IMR-90 (cell line): ENCODE data around the gene KRT78. TPM values are rescaled to one million over a fixed set of nuclear protein-coding genes. Genes with fewer than 3 reads are reported as not detected.

ENCODE experiments used
- ATAC-seq: fragments of 200-7000 bp; cut with Tn5 transposase; 2 replicates; pipeline ENCODE4 v1.9.1; 2020; ENCODE audit warnings: low read depth, mild to moderate bottlenecking, moderate library complexity
- BruUV-seq: library from RNA; stranded (reverse); fragments of 400-500 nt; replicated peaks from 2 replicates; lab custom pipeline; 2021; lab: Mats Ljungman, UMichigan
- CTCF ChIA-PET: fragments of 300-600 bp; formaldehyde crosslinking; extraction: SDS; loops from one replicate; lab custom pipeline; 2021; ENCODE audit warnings: antibody characterized with exemption; lab: Yijun Ruan, JAX
- POLR2A ChIA-PET: fragments of 300-600 bp; sonication (Branson Sonifier 250); formaldehyde crosslinking; loops from one replicate; lab custom pipeline; 2022; ENCODE audit warnings: antibody characterized with exemption; ENCODE audit not compliant: unreplicated experiment; lab: Charles Lee
- DNase-seq: peaks from one replicate; pipeline ENCODE4 v3.0.0; 2013
- H2AFZ ChIP-seq: replicated peaks from 2 replicates; pipeline ENCODE3; 2013; ENCODE audit warnings: low read length, mild to moderate bottlenecking; ENCODE audit not compliant: poor library complexity
- H2AK5ac ChIP-seq: 2 replicates; pipeline ENCODE4 v1.6.1; 2013; ENCODE audit warnings: low read depth, low read length, inconsistent platforms
- H2AK9ac ChIP-seq: replicated peaks from 2 replicates; pipeline ENCODE3; 2013; ENCODE audit warnings: mild to moderate bottlenecking, low read depth, low read length, moderate library complexity; ENCODE audit not compliant: poor library complexity
- H2BK120ac ChIP-seq: 2 replicates; pipeline ENCODE4 v1.6.1; 2013; ENCODE audit warnings: low read depth, low read length, inconsistent platforms
- H2BK15ac ChIP-seq: 3 replicates; pipeline ENCODE4 v1.6.1; 2013; ENCODE audit warnings: low read depth, low read length, inconsistent platforms
- H2BK20ac ChIP-seq: 2 replicates; pipeline ENCODE4 v1.6.1; 2013; ENCODE audit warnings: low read depth, mild to moderate bottlenecking, inconsistent platforms, low read length, moderate library complexity
- H2BK5ac ChIP-seq: 2 replicates; pipeline ENCODE4 v1.6.1; 2013; ENCODE audit warnings: mild to moderate bottlenecking, low read depth, low read length, inconsistent platforms; ENCODE audit not compliant: poor library complexity, severe bottlenecking
- H3K14ac ChIP-seq: replicated peaks from 2 replicates; pipeline ENCODE4 v1.6.1; 2013; ENCODE audit warnings: low read depth, low read length, inconsistent platforms
- H3K18ac ChIP-seq: 2 replicates; pipeline ENCODE4 v1.6.1; 2013; ENCODE audit warnings: low read depth, low read length, control low read depth
- H3K23ac ChIP-seq: 2 replicates; pipeline ENCODE4 v1.6.1; 2013; ENCODE audit warnings: low read depth, low read length, inconsistent platforms
- H3K27ac ChIP-seq: 2 replicates; pipeline ENCODE4 v1.5.1; 2013; ENCODE audit warnings: mild to moderate bottlenecking, control low read depth, low read length; ENCODE audit not compliant: insufficient read depth
- H3K27me3 ChIP-seq: 2 replicates; pipeline ENCODE4 v1.6.1; 2013; ENCODE audit warnings: low read length; ENCODE audit not compliant: control insufficient read depth, insufficient read depth
- H3K36me3 ChIP-seq: 2 replicates; pipeline ENCODE4 v1.6.1; 2013; ENCODE audit warnings: low read length, mixed read lengths; ENCODE audit not compliant: control insufficient read depth, insufficient read depth
- H3K4ac ChIP-seq: 2 replicates; pipeline ENCODE4 v1.6.1; 2013; ENCODE audit warnings: low read depth, low read length, inconsistent platforms
- H3K4me1 ChIP-seq: 2 replicates; pipeline ENCODE4 v1.6.1; 2013; ENCODE audit warnings: low read length, mixed read lengths; ENCODE audit not compliant: control insufficient read depth, insufficient read depth
- H3K4me2 ChIP-seq: 2 replicates; pipeline ENCODE4 v1.6.1; 2013; ENCODE audit warnings: low read depth, mild to moderate bottlenecking, control low read depth, low read length, moderate library complexity
- H3K4me3 ChIP-seq: 2 replicates; pipeline ENCODE4 v1.5.1; 2013; ENCODE audit warnings: low read depth, mild to moderate bottlenecking, control low read depth, low read length, moderate library complexity; ENCODE audit not compliant: insufficient read depth
- H3K56ac ChIP-seq: 2 replicates; pipeline ENCODE4 v1.6.1; 2013; ENCODE audit warnings: low read length, inconsistent platforms; ENCODE audit not compliant: insufficient read depth; ENCODE audit errors: extremely low read depth
- H3K79me1 ChIP-seq, 2 experiments: 2 replicates each; pipeline ENCODE4 v1.6.1; 2013; ENCODE audit warnings: low read length in 2 of 2, inconsistent platforms in 1 of 2, low read depth in 1 of 2
- H3K9ac ChIP-seq: 2 replicates; pipeline ENCODE4 v1.6.1; 2013; ENCODE audit warnings: low read depth, low read length, control low read depth
- H3K9me1 ChIP-seq: 2 replicates; pipeline ENCODE4 v1.6.1; 2013; ENCODE audit warnings: low read length, inconsistent platforms; ENCODE audit not compliant: insufficient read depth
- H3K9me3 ChIP-seq: 2 replicates; pipeline ENCODE4 v1.6.1; 2013; ENCODE audit warnings: low read length; ENCODE audit not compliant: control insufficient read depth, insufficient read depth
- H4K20me1 ChIP-seq: 2 replicates; pipeline ENCODE4 v1.6.1; 2013; ENCODE audit warnings: low read length, inconsistent platforms; ENCODE audit not compliant: insufficient read depth
- H4K5ac ChIP-seq: 2 replicates; pipeline ENCODE4 v1.6.1; 2013; ENCODE audit warnings: mild to moderate bottlenecking, low read depth, low read length, control low read depth
- H4K8ac ChIP-seq, 2 experiments: 2 replicates each; pipeline ENCODE4 v1.6.1; 2013; ENCODE audit warnings: low read depth in 2 of 2, low read length in 2 of 2, control low read depth in 1 of 2, inconsistent platforms in 1 of 2
- H4K91ac ChIP-seq: 2 replicates; pipeline ENCODE4 v1.6.1; 2013; ENCODE audit warnings: low read depth, low read length, inconsistent platforms; ENCODE audit not compliant: insufficient read depth
- BHLHE40 ChIP-seq: fragments of 150-350 bp; IDR thresholded peaks from 2 replicates; pipeline ENCODE4 v1.6.1; 2016; ENCODE audit warnings: mild to moderate bottlenecking, low read depth, low read length
- CEBPB ChIP-seq: IDR thresholded peaks from 2 replicates; pipeline ENCODE4 v1.6.1; 2012; ENCODE audit warnings: low read depth, low read length, improper control_type of control experiment
- CHD1 ChIP-seq: IDR thresholded peaks from 2 replicates; pipeline ENCODE4 v1.6.1; 2012; ENCODE audit warnings: low read depth, low read length, improper control_type of control experiment
- ELK1 ChIP-seq: fragments of 150-350 bp; IDR thresholded peaks from 2 replicates; pipeline ENCODE4 v1.6.1; 2016; ENCODE audit warnings: low read depth, mild to moderate bottlenecking, low read length, moderate library complexity, borderline replicate concordance
- FOS ChIP-seq: fragments of 150-350 bp; IDR thresholded peaks from 2 replicates; pipeline ENCODE4 v1.6.1; 2016; ENCODE audit warnings: low read depth, low read length
- MAFK ChIP-seq: IDR thresholded peaks from 2 replicates; pipeline ENCODE4 v1.6.1; 2012; ENCODE audit warnings: low read depth, low read length, improper control_type of control experiment
- MAZ ChIP-seq: IDR thresholded peaks from 2 replicates; pipeline ENCODE4 v1.6.1; 2012; ENCODE audit warnings: low read depth, mild to moderate bottlenecking, low read length, improper control_type of control experiment, moderate library complexity, borderline replicate concordance
- NFE2L2 ChIP-seq: fragments of 150-350 bp; IDR thresholded peaks from 2 replicates; pipeline ENCODE4 v1.6.1; 2016; ENCODE audit warnings: low read depth, mild to moderate bottlenecking, low read length
- POLR2A ChIP-seq: IDR thresholded peaks from 2 replicates; pipeline ENCODE4 v1.6.1; 2012; ENCODE audit warnings: mild to moderate bottlenecking, low read depth, low read length
- RAD21 ChIP-seq: IDR thresholded peaks from 2 replicates; pipeline ENCODE4 v1.6.1; 2012; ENCODE audit warnings: low read length, improper control_type of control experiment
- RFX5 ChIP-seq: IDR thresholded peaks from 2 replicates; pipeline ENCODE4 v1.8.0; 2012; ENCODE audit warnings: low read depth, mild to moderate bottlenecking, low read length, moderate library complexity
- USF2 ChIP-seq: fragments of 150-350 bp; IDR thresholded peaks from 2 replicates; pipeline ENCODE4 v1.6.1; 2017; ENCODE audit warnings: mild to moderate bottlenecking, antibody characterized with exemption, low read length, low read depth
- WGBS, 2 experiments: methylation state at CpG; one replicate each; pipeline versions ENCODE4 v1.1.5 to v1.1.7; 2013; ENCODE audit warnings: missing lambda C conversion rate in 2 of 2; ENCODE audit not compliant: insufficient read length in 1 of 2; ENCODE audit errors: extremely low coverage in 2 of 2; 5-methylcytosine and 5-hydroxymethylcytosine counted together
- dilution Hi-C: fragments of 300-500 bp; cut with HindIII; formaldehyde crosslinking; loops from one replicate; pipeline ENCODE4 v1.14.3; 2018; ENCODE audit warnings: low sequenced_read_pairs; ENCODE audit not compliant: unreplicated experiment
- in situ Hi-C: fragments of 300-500 bp; cut with MboI; formaldehyde crosslinking; loops from 3 replicates; pipeline ENCODE4 v1.14.3; 2019; ENCODE audit warnings: low sequenced_read_pairs, inconsistent platforms, mixed read lengths
- intact Hi-C: fragments of 100-400 bp; cut with micrococcal nuclease; formaldehyde crosslinking; loops from 2 replicates; pipeline ENCODE4 v1.10.0; 2022
- polyA plus RNA-seq, 3 experiments: library from polyadenylated mRNA; depleted of rRNA; stranded (reverse); fragments of >200 nt; gene quantifications; 2 replicates each; pipeline ENCODE4 v1.2.3, GENCODE V29; 2012; ENCODE audit warnings: low replicate concordance in 1 of 3
- total RNA-seq: library from RNA; depleted of rRNA; stranded (reverse); fragments of >200 nt; gene quantifications from 2 replicates; pipeline ENCODE4 v1.2.3, GENCODE V29; 2012

Gene KRT78
- total and polyA plus RNA-seq, 2 of the 4 experiments (the other 2 are of a cell fraction) = not detected

- POLR2A ChIA-PET = no interaction called here
Observed at GRCh38 chr12:52806169-52806811, 42.5 kb downstream of the KRT78 start.

More at GRCh38 chr12:52806169-52806811, 42.5 kb downstream of the KRT78 start:
- no peak overlapping the region for H2AK9ac ChIP-seq
- H3K9me3 ChIP-seq = no peaks in the 10 kb centered on the region
- intact Hi-C loops = no loop called here
- CTCF ChIA-PET = interaction anchor here (1.0 kb wide), 1 partner anchor 59 kb away, joined by 4 read pairs; no protein-coding TSS in a partner anchor
- H2BK5ac ChIP-seq = no peak overlapping the region
- no TSS peak for BruUV-seq
- H3K23ac ChIP-seq = no peak overlapping the region
- H3K9ac ChIP-seq = no peak overlapping the region
- no peak overlapping the region for H3K4me3 ChIP-seq
- no peak overlapping the region for H2BK20ac ChIP-seq
- dilution Hi-C loops = no loop called here
- no peaks in the 10 kb centered on the region for H3K9me1 ChIP-seq
- no peak overlapping the region for H3K18ac ChIP-seq
- H3K4me1 ChIP-seq = no peaks in the 10 kb centered on the region
- H2BK15ac ChIP-seq = no peak overlapping the region
- no CpG with 5 or more reads among the region's 3 CpGs for WGBS, 2 experiments
- no peak overlapping the region for H4K5ac ChIP-seq
- DNase-seq (no peak), ATAC-seq (no peak)
- peaks cover 36% of the 10 kb centered on the region for H3K27me3 ChIP-seq
- no peaks in the 10 kb centered on the region for H4K20me1 ChIP-seq
- no peak overlapping the region for H3K4me2 ChIP-seq
- H3K79me1 ChIP-seq = no peaks in the 10 kb centered on the region
- TF ChIP-seq BHLHE40 = no peak
- no peak for TF ChIP-seq ELK1
- TF ChIP-seq POLR2A = no peak
- no peak for TF ChIP-seq FOS
- no peak for TF ChIP-seq USF2
- no peak for TF ChIP-seq RFX5
- TF ChIP-seq NFE2L2 = no peak
- TF ChIP-seq RAD21 = no peak
- TF ChIP-seq MAZ = no peak
- no peak for TF ChIP-seq CHD1
- no peak for TF ChIP-seq CEBPB
- no peak for TF ChIP-seq MAFK
- no peak overlapping the region for H2AFZ ChIP-seq
- no peak overlapping the region for H3K27ac ChIP-seq
- H3K56ac ChIP-seq = no peak overlapping the region
- H3K4ac ChIP-seq = no peak overlapping the region
- H2BK120ac ChIP-seq = no peak overlapping the region
- H3K36me3 ChIP-seq = no peaks in the 10 kb centered on the region
- no peak overlapping the region for H4K8ac ChIP-seq
- no peak overlapping the region for H3K14ac ChIP-seq
- no peak overlapping the region for H4K91ac ChIP-seq
- in situ Hi-C loops = no loop called here
- no peak overlapping the region for H2AK5ac ChIP-seq
